ENCODE data around the gene MVB12A. TPM values are rescaled to one million over a fixed set of nuclear protein-coding genes. Genes with fewer than 3 reads are reported as not detected.

The MVB12A gene
- polyA plus RNA-seq, 3 donors: 43.2 to 47.8 (median 43.7) TPM

- peak overlapping the region in 1 of 2 donors; percentile 70 for H3K4me3 Mint-ChIP-seq
- DNase-seq: no peak
- no peak overlapping the region for H3K27ac Mint-ChIP-seq
- Histone ChIP-seq H3K4me3 (replicated peaks in 1 of 3; ENCODE audit: low read depth in 2 of 3, low read length in 3 of 3) (no peak overlapping the region), H3K36me3 (replicated peaks in 1 of 2; ENCODE audit: control insufficient read depth in 1 of 2, insufficient read depth in 2 of 2, low read length in 2 of 2) (no peaks in the 10 kb centered on the region), H3K27ac (ENCODE audit: low read depth in 1 of 2, low read length in 2 of 2) (no peak overlapping the region), H3K9ac (ENCODE audit: insufficient read depth, low read length, poor library complexity, severe bottlenecking) (no peak overlapping the region), H2AFZ (ENCODE audit: insufficient read depth, low read depth, low read length, poor library complexity, severe bottlenecking) (no peak overlapping the region), H4K20me1 (ENCODE audit: insufficient read depth, low read length) (no peaks in the 10 kb centered on the region), H3K4me1 (ENCODE audit: control insufficient read depth in 1 of 2, insufficient read depth in 2 of 2, low read length in 2 of 2) (peaks cover 13 to 14% of the 10 kb centered on the region in 2 donors), H3K9me3 (replicated peaks in 1 of 2; ENCODE audit: control insufficient read depth in 1 of 2, insufficient read depth in 1 of 2, low read length in 2 of 2) (peaks cover 3 to 4% of the 10 kb centered on the region in 2 donors), H3K79me2 (ENCODE audit: insufficient read depth, low read length) (no peaks in the 10 kb centered on the region), H3K4me2 (replicated peaks; ENCODE audit: extremely low read depth, low read length, poor library complexity, severe bottlenecking) (no peak overlapping the region), H3K27me3 (ENCODE audit: control insufficient read depth in 2 of 2, insufficient read depth in 2 of 2, low read length in 2 of 2) (peaks cover 22 to 48% of the 10 kb centered on the region in 2 donors)
- intact Hi-C loops (cut with micrococcal nuclease): loop anchor here in 1 of 2 donors (5.0 kb wide), 1 partner anchor 403 kb away; the partner anchor contains the start of gene RPL18A
- H3K36me3 Mint-ChIP-seq: no peaks in the 10 kb centered on the region
- no peak for TF ChIP-seq CTCF (IDR thresholded peaks at IDR 0.05)
- H3K4me1 Mint-ChIP-seq: peaks cover 21% of the 10 kb centered on the region
- 72% methylated on average over 6 of the region's 13 CpGs for WGBS (ENCODE audit: insufficient coverage)
- H3K27me3 Mint-ChIP-seq (ENCODE audit: low read depth in 3 of 3): peaks cover 54 to 58% (median 55%) of the 10 kb centered on the region in 3 donors
- peaks cover 2 to 10% (median 9%) of the 10 kb centered on the region in 7 donors for H3K9me3 Mint-ChIP-seq
These were observed 34.8 kb downstream of the MVB12A start for GRCh38 chr19:17454576-17455071.

DNA sequence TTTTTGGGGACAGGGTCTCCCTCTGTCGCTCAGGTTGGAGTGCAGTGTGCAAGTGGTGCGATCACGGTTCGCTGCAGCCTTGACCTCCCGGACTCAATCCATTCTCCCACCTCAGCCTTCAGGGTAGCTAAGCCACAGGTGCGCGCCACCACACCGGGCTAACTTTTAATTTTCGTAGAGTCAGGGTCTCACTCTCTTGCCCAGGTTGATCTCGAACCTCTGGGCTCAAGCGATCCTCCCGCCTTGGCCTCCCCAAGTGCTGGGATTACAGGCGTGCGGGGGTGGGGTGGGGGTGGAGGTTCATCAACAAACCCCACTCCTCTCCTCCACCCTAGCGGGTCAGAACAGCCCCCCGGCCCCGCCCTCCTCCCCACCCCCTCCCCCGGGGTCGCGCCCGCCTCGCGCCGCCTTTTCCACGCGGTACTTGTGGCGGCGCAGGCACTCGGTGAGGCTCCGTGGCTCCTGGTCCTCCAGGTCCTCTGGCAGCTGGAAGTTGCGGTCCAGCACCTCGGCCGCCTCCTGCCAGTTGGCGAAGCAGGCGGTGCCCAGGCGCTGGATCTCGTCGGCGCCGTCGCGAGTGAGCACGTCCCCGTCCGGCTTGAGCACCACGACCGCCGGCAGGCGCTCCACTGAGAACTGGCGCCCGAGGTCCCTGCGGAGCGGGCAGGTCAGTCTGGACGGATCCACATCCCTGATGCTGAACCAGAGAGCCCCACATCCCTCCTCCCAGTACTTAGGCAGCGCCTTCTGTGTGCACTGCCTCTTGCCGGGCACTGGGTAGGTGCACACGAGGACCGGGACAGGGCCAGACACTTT is 35.7 kb downstream of the MVB12A start:
- Mint-ChIP-seq H3K27ac (no peak overlapping the region), H3K27me3 (ENCODE audit: low read depth in 3 of 3) (peaks cover 48 to 54% (median 49%) of the 10 kb centered on the region in 3 donors), H3K4me1 (peaks cover 13% of the 10 kb centered on the region), H3K36me3 (no peaks in the 10 kb centered on the region), H3K9me3 (peaks cover 2 to 10% (median 9%) of the 10 kb centered on the region in 7 donors), H3K4me3 (peak overlapping the region in 1 of 2 donors; percentile 70)
- Histone ChIP-seq H3K4me2 (replicated peaks; ENCODE audit: extremely low read depth, low read length, poor library complexity, severe bottlenecking) (no peak overlapping the region), H3K9me3 (replicated peaks in 1 of 2; ENCODE audit: control insufficient read depth in 1 of 2, insufficient read depth in 1 of 2, low read length in 2 of 2) (peaks cover 3 to 4% of the 10 kb centered on the region in 2 donors), H3K36me3 (replicated peaks in 1 of 2; ENCODE audit: control insufficient read depth in 1 of 2, insufficient read depth in 2 of 2, low read length in 2 of 2) (no peaks in the 10 kb centered on the region), H3K27me3 (ENCODE audit: control insufficient read depth in 2 of 2, insufficient read depth in 2 of 2, low read length in 2 of 2) (peaks cover 22 to 43% of the 10 kb centered on the region in 2 donors), H3K9ac (ENCODE audit: insufficient read depth, low read length, poor library complexity, severe bottlenecking) (no peak overlapping the region), H3K4me3 (replicated peaks in 1 of 3; ENCODE audit: low read depth in 2 of 3, low read length in 3 of 3) (no peak overlapping the region), H3K4me1 (ENCODE audit: control insufficient read depth in 1 of 2, insufficient read depth in 2 of 2, low read length in 2 of 2) (peaks cover 9 to 10% of the 10 kb centered on the region in 2 donors), H2AFZ (ENCODE audit: insufficient read depth, low read depth, low read length, poor library complexity, severe bottlenecking) (no peak overlapping the region), H4K20me1 (ENCODE audit: insufficient read depth, low read length) (no peaks in the 10 kb centered on the region), H3K79me2 (ENCODE audit: insufficient read depth, low read length) (no peaks in the 10 kb centered on the region), H3K27ac (ENCODE audit: low read depth in 1 of 2, low read length in 2 of 2) (no peak overlapping the region)
- no peak for DNase-seq
- TF ChIP-seq CTCF (IDR thresholded peaks at IDR 0.05): no peak
- intact Hi-C loops (cut with micrococcal nuclease): no loop called here
- 12% methylated on average over 38 of the region's 58 CpGs for WGBS (ENCODE audit: insufficient coverage)

Data from CD14-positive monocyte (primary cell).